SU-DHL-6 (cell line): ENCODE measurements around the gene GLOD5.
A peak's percentile ranks its signal among the peaks of the same experiment; 100 is the strongest.

Source experiments
- H2AFZ ChIP-seq: fragments of 200-600 bp; sonication (generic); 2 replicates; pipeline ENCODE4 v1.6.1; 2014; ENCODE audit warnings: low read depth, mild to moderate bottlenecking, moderate library complexity, mixed read lengths, antibody characterized with exemption, low read length; ENCODE audit not compliant: severe bottlenecking
- H3F3A ChIP-seq: fragments of 200-600 bp; shearing (Covaris generic); 2 replicates; pipeline ENCODE4 v1.6.0; 2016; ENCODE audit warnings: antibody characterized with exemption, mild to moderate bottlenecking; ENCODE audit not compliant: insufficient read depth
- H3K27ac ChIP-seq: fragments of 200-600 bp; sonication (generic); 2 replicates; pipeline ENCODE4 v1.5.1; 2016; ENCODE audit warnings: low read depth, mild to moderate bottlenecking, low read length, moderate library complexity, mixed read lengths
- H3K27me3 ChIP-seq: fragments of 200-600 bp; sonication (generic), shearing (Covaris generic); 2 replicates; pipeline ENCODE4 v1.6.0; 2014; ENCODE audit warnings: mild to moderate bottlenecking, low read length
- H3K36me3 ChIP-seq: fragments of 200-600 bp; sonication (generic); 2 replicates; pipeline ENCODE4 v1.6.1; 2014; ENCODE audit warnings: mild to moderate bottlenecking, low read length, mixed read lengths
- H3K4me2 ChIP-seq: fragments of 300-600, 200-600 bp; shearing (Covaris generic), sonication (generic); 2 replicates; pipeline ENCODE4 v1.6.0; 2014; ENCODE audit warnings: low read length, low read depth, mild to moderate bottlenecking; ENCODE audit not compliant: poor library complexity, severe bottlenecking
- H3K4me3 ChIP-seq: fragments of 200-600 bp; sonication (generic); 2 replicates; pipeline ENCODE4 v1.5.1; 2014; ENCODE audit warnings: antibody characterized with exemption, low read length, mild to moderate bottlenecking, mixed read lengths; ENCODE audit not compliant: insufficient read depth, poor library complexity, severe bottlenecking
- H3K79me2 ChIP-seq: fragments of 200-600 bp; sonication (generic); 2 replicates; pipeline ENCODE4 v1.6.1; 2014; ENCODE audit warnings: mild to moderate bottlenecking, low read length, moderate library complexity; ENCODE audit not compliant: insufficient read depth
- H3K9ac ChIP-seq: fragments of 200-600 bp; sonication (generic); 2 replicates; pipeline ENCODE4 v1.7.0; 2014; ENCODE audit warnings: mild to moderate bottlenecking, low read length
- H3K9me2 ChIP-seq: fragments of 200-600 bp; sonication (generic); replicated peaks from 2 replicates; pipeline ENCODE4 v1.6.1; 2014; ENCODE audit warnings: low read length; ENCODE audit not compliant: insufficient read depth
- H3K9me3 ChIP-seq: fragments of 200-600 bp; sonication (generic); 2 replicates; pipeline ENCODE4 v1.6.1; 2014; ENCODE audit warnings: low read length, mixed read lengths; ENCODE audit not compliant: insufficient read depth
- H4K20me1 ChIP-seq: fragments of 200-600 bp; sonication (generic); 2 replicates; pipeline ENCODE4 v1.6.1; 2014; ENCODE audit warnings: low read depth, mild to moderate bottlenecking, antibody characterized with exemption, low read length, moderate library complexity, mixed read lengths
- CTCF ChIP-seq: fragments of 200-600 bp; sonication (generic); IDR thresholded peaks from one replicate; pipeline ENCODE4 v1.5.1; 2017; ENCODE audit warnings: antibody characterized with exemption, mild to moderate bottlenecking, low read length, moderate library complexity; ENCODE audit not compliant: insufficient read depth, poor library complexity, severe bottlenecking
- EZH2phosphoT487 ChIP-seq: fragments of 200-600 bp; sonication (generic), shearing (Covaris generic); conservative IDR thresholded peaks from 2 replicates; pipeline ENCODE4 v1.6.1; 2018; ENCODE audit warnings: mild to moderate bottlenecking, antibody characterized with exemption, low read length, moderate library complexity, mixed read lengths

Gene GLOD5

GRCh38 chrX:48726596-48726995, 35.0 kb upstream of the GLOD5 start:
- Histone ChIP-seq H3K4me3 (no peak overlapping the region), H3K9me2 (no peaks in the 10 kb centered on the region), H3K9ac (no peak overlapping the region), H3F3A (no peaks in the 10 kb centered on the region), H3K27ac (no peak overlapping the region), H4K20me1 (no peaks in the 10 kb centered on the region), H3K36me3 (no peaks in the 10 kb centered on the region), H3K27me3 (no peaks in the 10 kb centered on the region), H3K9me3 (no peaks in the 10 kb centered on the region), H2AFZ (no peak overlapping the region), H3K79me2 (no peaks in the 10 kb centered on the region; the same call in 1 of the 2 replicates), H3K4me2 (no peak overlapping the region)
- no peak for TF ChIP-seq EZH2phosphoT487
- no peak for TF ChIP-seq CTCF

GRCh38 chrX:48728653-48729052, 32.9 kb upstream of the GLOD5 start:
- H2AFZ ChIP-seq = no peak overlapping the region
- no peaks in the 10 kb centered on the region for H3K36me3 ChIP-seq
- no peaks in the 10 kb centered on the region for H3K9me2 ChIP-seq
- no peak overlapping the region for H3K9ac ChIP-seq
- no peaks in the 10 kb centered on the region for H3K27me3 ChIP-seq
- H3K9me3 ChIP-seq = no peaks in the 10 kb centered on the region
- H3F3A ChIP-seq = no peaks in the 10 kb centered on the region
- no peak overlapping the region for H3K27ac ChIP-seq
- no peak for TF ChIP-seq EZH2phosphoT487
- no peaks in the 10 kb centered on the region; the same call in 1 of the 2 replicates for H3K79me2 ChIP-seq
- no peaks in the 10 kb centered on the region for H4K20me1 ChIP-seq
- H3K4me3 ChIP-seq = no peak overlapping the region
- H3K4me2 ChIP-seq = no peak overlapping the region

DNA sequence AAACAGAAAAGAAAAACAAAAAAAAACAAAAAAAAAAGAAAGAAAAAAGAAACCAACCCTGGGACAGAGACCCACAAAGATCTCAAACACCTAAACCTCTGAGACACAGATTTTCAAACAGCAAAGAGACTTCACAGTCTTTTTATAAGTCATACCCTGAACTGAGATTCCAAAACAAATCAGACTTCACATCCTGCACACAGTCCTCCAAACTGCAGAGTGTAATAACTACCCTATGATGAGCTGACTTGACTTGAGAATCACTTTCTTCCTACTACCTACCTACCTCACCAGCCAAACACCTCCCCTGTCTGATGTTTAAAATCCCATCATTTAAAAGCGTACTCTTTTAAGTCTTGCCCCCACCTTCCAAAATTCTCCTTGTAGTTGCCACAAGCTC, 25.2 kb upstream of the GLOD5 start:
- no peaks in the 10 kb centered on the region for H4K20me1 ChIP-seq
- no peaks in the 10 kb centered on the region for H3K27me3 ChIP-seq
- peak overlapping the region; percentile 56 for H3K9ac ChIP-seq
- H3K79me2 ChIP-seq = no peaks in the 10 kb centered on the region
- peak overlapping the region; percentile 77 for H2AFZ ChIP-seq
- peak overlapping the region; percentile 76 for H3K4me2 ChIP-seq
- H3K4me3 ChIP-seq = peak overlapping the region; percentile 53
- H3K9me3 ChIP-seq = no peaks in the 10 kb centered on the region
- peak overlapping the region; percentile 40 for H3K27ac ChIP-seq
- TF ChIP-seq CTCF (no peak), EZH2phosphoT487 (no peak)
- no peaks in the 10 kb centered on the region for H3K9me2 ChIP-seq
- H3F3A ChIP-seq = no peaks in the 10 kb centered on the region
- no peaks in the 10 kb centered on the region for H3K36me3 ChIP-seq

DNA sequence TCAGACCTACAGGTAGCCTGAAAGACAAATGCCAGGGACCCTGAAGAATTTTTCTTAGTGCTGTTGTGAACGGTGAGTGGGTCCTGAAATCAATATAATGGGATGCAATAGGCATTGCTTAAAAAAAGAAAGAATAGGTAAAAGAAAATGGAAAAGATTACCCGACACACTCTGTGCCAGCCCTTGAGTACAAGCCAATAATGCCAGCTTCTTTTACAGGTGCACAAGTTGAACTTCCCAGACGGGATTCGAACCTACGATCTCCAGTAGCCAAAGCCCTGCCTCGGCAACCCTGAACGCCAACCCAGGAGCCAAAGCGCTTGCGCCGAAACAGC, 24.7 kb upstream of the GLOD5 start:
- H3K27me3 ChIP-seq = no peaks in the 10 kb centered on the region

More for the DNA sequence above, 24.7 kb upstream of the GLOD5 start:
- peak overlapping the region; percentile 56 for H3K9ac ChIP-seq
- no peaks in the 10 kb centered on the region for H3K36me3 ChIP-seq
- peak overlapping the region; percentile 76 for H3K4me2 ChIP-seq
- H4K20me1 ChIP-seq = no peaks in the 10 kb centered on the region
- TF ChIP-seq EZH2phosphoT487 = no peak
- TF ChIP-seq CTCF = no peak
- peak overlapping the region; percentile 53 for H3K4me3 ChIP-seq
- H2AFZ ChIP-seq = peak overlapping the region; percentile 77
- H3K79me2 ChIP-seq = no peaks in the 10 kb centered on the region
- peak overlapping the region; percentile 40 for H3K27ac ChIP-seq
- H3F3A ChIP-seq = no peaks in the 10 kb centered on the region
- H3K9me3 ChIP-seq = no peaks in the 10 kb centered on the region
- no peaks in the 10 kb centered on the region for H3K9me2 ChIP-seq
